A673 (cell line): ENCODE data around the gene MIOS.

Experiments
- CTCF ChIP-seq: fragments of 300-800, 200-600 bp; sonication (generic); conservative IDR thresholded peaks from 2 replicates; pipeline ENCODE4 v1.5.1; 2017; ENCODE audit warnings: low read depth, mild to moderate bottlenecking, antibody characterized with exemption, low read length, moderate library complexity, mixed read lengths
- EZH2 ChIP-seq: fragments of 200-600 bp; sonication (generic); IDR thresholded peaks from 2 replicates; pipeline ENCODE4 v1.6.1; 2017; ENCODE audit warnings: borderline replicate concordance, low read depth, mild to moderate bottlenecking, mixed read lengths, antibody characterized with exemption, low read length; ENCODE audit not compliant: poor library complexity, severe bottlenecking

- TF ChIP-seq CTCF (no peak), EZH2 (no peak)
Measured at GRCh38 chr7:7519528-7519927, 47.2 kb upstream of the MIOS start.
